Activated T-cell treated with anti-CD3 and anti-CD28 coated beads for 24 hours (primary cell): Measurements from ENCODE around the gene ANAPC2.
A peak's percentile ranks its signal among the peaks of the same experiment; 100 is the strongest.

Experiments used
- DNase-seq: peaks from one replicate; pipeline ENCODE4 v3.0.0-alpha.2; 2020; ENCODE audit warnings: low read depth

ANAPC2 gene

DNA sequence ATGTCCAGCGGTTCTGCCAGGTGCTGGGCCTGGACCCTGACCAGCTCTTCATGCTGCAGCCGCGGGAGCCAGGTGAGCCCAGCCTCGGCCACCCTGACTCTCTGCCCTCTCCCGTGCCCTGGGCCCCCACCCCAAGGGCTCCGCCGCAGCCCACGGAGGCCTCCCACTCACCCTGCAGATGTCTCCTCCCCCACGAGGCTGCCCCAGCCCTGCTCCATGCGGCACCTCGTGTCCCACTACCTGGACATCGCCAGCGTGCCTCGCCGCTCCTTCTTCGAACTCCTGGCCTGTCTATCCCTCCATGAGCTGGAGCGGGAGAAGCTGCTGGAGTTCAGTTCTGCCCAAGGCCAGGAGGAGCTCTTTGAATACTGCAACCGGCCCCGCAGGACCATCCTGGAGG, 26.3 kb upstream of the ANAPC2 start:
- no peak for DNase-seq

DNA sequence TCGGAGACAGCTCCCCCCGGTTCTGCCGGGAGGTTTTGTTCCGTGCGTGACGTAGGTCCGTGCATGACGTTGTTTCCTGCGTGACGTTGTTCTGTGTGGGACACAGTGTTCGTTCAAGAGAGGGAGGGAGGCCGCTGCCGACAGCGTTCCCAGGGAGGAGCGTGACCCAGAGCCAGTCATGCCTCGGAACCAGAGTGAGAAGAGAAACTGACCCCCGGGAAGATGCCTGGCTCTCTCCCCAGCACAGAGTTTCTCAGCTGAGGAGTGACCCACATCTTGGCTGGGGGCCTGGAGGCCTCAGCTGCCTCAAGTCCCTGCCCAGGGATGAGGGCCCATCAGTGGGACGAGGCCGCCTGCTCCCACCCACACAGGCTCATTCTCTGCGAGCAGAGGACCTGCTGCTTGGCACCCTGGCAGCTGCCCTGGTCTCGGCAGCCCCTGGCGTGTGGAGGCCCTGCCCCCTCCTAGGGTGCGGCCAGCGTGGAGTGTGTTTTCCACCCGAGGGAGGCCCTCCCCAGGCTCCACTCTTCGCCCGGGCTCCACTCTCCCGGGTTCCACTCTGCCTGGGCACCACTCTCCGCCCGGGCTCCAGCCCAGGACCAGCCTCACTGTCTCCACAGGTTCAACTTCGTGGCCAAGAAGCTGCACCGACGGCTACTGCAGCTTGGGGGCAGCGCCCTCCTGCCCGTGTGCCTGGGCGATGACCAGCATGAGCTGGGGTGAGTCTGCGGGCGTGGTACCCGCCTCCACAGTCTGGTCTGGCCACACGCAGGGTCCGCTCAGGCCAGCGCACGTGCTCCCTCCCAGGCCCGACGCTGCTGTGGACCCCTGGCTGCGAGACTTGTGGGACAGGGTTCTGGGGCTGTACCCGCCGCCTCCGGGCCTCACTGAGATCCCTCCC, 25.1 kb upstream of the ANAPC2 start:
- no peak for DNase-seq

DNA sequence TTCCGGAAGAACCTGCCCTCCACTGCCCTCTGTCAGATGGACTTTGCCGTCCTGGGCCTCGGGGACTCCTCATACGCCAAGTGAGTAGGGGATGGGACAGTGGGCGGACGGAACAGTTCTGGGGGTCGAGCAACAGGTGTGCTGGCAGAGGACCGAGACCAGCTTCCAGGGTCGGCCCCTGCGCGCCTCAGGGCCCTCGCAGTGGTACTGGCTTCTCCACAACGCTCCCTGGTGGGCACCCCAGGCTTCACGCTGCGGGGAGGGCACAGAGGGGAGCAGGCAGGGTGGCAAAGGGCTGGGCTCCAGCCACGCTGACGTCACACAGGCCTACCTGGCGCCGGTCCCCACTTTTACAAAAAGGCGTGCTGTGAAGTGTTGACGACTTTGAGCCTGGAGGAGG, 24.2 kb upstream of the ANAPC2 start:
- no peak for DNase-seq

DNA sequence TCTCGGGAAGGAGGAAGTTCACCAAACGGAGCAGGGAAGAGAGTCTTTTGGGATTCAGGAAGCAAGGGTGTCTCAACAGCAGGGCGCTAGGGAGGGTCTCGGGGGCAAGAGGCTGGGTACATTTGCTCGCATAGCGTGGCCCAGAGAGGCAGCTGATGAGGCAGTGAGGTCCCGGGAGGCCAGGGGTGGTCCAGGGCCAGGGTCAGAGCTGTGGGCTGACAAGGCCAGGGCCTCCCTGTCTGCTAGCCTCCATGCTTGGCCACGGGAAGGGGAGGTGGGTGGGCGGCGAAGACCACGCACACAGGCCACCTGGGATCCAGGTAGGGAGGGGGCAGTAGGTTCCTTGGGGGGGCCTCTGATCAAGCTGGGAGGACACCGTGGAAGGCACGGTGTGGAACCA, 23.2 kb upstream of the ANAPC2 start:
- DNase-seq = no peak

DNA sequence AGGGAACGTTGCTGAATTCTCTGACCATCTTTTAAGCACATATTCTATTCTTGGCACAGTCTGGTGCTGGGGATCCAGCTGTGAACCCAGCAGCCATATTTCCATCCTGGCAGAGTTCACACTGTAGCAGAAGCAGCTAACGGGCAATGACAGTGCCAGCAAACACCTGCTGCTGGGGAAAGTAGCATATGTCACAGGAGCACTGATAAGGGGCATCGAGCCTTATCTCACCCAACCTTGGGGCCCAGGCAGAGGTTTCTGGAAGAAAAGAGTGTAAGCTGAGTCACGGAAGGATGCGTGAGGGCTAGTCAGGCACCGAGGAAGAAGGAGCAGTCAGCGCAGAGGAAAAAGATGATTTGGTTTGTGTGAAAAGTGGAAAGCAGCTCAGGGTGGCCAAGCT, 18.2 kb upstream of the ANAPC2 start:
- DNase-seq = no peak

DNA sequence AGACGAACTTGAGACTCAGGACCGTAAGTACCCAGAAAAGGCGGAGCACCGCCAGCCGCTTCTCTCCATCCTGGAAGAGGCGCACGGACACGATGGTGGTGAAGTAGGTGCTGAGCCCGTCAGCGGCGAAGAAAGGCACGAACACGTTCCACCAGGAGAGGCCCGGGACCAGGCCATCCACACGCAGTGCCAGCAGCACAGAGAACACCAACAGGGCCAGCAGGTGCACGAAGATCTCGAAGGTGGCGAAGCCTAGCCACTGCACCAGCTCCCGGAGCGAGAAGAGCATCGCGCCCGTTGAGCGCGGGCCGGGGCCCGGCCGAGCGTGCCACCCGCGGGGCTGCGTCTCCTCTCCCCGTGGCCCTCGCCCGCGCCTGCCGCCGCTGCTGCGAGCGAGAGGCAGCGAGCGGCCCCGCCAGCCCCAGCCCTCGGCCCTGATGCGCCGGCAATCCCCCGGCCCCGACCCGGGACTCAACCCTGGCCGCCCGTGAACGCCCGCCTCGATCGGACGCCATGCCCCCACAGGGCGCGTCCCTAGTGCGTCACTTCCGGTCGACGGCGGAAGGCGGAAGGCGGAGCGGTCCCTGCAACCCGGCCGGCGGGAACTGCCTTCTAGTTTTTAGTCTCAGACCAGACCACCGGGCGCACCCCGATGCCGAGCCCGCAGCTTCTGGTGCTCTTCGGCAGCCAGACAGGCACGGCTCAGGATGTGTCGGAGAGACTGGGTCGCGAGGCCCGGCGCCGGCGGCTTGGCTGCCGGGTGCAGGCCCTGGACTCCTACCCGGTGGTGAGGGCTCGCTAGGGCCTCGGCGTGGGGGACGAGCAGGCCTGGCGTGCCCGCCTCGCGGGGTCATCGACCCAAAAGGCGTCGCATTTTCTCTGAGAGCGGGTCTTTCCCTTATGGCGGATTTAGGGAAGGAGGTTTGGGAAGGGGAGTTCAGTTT, 17.0 kb upstream of the ANAPC2 start, which contains the start of the genes NDOR1 and TMEM203:
Gene NDOR1 (plus strand): TSS at position 575 of the 944 bp plus-strand sequence. CDS start 78 bp downstream, at position 653.
Gene TMEM203 (minus strand): TSS at position 523 of the 944 bp plus-strand sequence. CDS start 234 bp downstream, at position 289.
- DNase-seq = peak; percentile 92

DNA sequence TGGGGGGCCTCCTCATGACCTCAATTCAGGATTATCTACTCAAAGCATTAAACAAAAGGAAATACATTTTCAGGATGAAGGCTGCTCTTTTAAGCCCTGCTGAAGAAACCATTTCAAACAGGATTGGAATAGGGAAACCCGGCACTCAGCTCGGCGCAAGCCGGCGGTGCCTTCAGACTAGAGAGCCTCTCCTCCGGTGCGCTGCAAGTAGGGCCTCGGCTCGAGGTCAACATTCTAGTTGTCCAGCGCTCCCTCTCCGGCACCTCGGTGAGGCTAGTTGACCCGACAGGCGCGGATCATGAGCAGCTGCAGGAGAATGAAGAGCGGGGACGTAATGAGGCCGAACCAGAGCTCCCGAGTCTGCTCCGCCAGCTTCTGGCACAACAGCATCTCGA, 16.4 kb upstream of the ANAPC2 start:
- DNase-seq = no peak

DNA sequence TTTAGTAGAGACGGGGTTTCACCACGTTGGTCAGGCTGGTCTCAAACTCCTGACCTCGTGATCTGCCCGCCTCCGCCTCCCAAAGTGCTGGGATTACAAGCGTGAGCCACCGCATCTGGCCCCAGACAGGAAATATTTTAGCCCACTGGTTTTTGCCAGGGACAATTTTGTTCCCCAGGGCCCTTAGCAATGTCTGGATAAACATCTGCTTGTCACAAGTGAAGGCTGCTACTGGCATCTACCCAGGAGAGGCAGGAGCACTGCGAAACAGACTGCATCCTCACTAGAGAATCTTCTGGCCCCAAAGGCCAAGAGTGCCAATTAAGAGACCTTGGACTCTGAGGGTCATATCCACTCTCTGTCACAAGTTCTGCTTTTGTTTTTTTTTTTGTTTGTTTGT, 14.6 kb upstream of the ANAPC2 start:
- no peak for DNase-seq

DNA sequence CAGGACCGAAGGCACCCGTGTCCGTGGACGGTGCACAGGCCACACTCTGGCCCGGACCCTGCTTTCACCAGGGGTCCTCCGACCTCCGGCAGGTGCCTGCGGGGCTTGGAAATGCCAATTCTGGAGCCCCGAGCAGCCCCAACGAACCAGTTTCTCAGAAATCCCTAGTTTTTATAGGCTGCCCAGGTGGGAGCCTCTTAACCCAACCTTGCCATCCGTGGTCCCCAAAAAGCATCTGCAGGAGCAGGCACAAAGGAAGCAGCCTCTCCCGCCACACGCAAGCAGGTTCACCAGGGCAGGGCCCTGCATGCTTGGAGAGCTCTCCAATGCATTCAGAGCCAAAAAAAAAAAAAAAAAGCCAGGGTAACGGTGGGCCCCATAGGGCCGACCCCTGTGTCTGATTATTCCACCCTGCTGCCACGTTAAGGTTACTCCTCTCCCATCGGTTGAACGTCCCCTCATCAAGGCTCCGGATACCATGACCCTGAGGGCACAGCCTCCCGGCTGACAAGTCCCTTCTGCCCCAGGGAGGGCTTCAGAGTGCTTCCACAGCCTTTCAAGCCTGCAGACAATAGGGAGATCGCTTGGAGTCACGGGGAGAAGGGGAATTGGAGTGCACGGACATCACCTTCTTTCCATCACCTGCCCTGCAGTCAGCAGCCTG, 13.0 kb upstream of the ANAPC2 start:
- no peak for DNase-seq

DNA sequence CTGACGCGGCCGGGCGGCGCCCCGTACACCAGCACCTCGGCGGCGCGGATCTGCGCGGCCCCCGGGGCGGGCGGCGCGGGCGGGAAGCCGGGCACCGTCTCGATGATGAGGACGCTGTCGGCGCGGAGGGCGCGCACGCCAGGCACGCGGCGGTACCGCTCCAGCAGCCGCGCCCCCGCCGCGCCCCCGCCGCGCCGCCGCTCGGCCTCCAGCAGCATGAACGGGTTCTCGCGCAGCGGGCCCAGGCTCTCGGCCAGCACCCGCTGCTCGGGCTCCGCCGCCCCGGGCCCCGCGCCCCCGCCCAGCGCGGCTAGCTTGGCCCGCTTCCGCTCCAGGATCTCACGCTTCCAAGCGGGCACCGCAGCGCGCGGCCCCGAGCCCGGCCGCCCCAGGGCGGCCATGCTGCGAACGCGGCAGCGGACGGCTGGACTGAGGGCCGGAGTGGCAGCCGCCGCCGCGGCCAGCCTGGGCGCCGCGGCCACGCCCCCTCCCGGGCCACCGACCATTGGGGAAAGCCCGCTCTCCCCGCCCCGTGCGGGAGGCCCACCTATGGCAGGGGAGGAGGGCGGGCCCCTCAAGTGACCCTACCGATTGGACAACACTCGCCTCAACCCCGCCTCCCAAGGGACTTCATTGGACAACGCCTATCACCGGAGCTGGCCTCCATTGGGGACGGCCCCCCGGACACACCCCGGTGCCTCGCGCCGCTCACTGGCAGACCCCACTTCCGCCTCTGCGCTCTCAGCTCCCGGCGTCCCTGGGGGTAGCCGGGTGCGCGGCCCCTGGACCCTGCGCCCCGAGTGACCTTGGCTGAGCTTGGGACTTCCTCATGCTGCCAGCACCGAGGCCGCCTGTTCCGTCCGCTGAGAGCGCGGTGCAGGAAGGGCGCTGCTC, 12.2 kb upstream of the ANAPC2 start, which contains the start of gene TPRN:
Gene TPRN (minus strand): TSS at position 431 of the 894 bp plus-strand sequence. CDS start 30 bp downstream, at position 401.
- DNase-seq = peak; percentile 98

DNA sequence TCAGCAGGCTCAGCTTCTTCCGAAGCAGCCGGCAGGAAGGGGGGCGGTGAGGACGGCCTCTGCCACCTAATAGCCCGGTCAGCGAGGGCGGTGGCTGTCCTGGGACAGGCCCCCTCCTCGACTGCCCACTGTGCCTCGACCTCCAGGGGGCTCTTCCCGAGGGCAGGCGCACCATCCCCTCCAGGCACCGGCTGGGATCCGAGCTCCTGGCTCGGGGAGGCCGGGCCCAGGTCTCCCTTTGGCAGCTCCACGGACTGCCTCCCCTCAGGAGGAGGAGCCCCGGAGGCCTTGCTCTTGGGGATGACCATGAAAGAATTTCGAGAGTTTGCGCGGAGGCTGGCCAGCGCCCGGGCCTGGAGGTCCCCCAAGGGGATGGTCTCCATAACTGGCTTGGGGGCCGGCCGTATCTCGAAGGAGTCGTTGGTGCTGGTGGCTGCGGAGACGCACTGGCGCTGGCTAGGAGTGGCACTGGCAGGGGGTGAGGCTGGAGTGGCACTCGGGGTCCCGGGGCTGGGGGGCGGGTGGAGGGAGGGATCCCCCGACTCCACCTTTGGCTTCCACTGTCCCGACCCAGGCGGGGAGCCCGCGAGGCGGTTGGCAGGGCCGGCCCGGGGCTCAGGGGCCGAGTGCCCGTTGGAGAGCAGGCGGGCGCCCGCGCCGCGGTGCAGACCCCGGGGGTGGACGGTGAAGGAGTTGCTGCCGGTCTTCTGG, 11.2 kb upstream of the ANAPC2 start:
- no peak for DNase-seq

DNA sequence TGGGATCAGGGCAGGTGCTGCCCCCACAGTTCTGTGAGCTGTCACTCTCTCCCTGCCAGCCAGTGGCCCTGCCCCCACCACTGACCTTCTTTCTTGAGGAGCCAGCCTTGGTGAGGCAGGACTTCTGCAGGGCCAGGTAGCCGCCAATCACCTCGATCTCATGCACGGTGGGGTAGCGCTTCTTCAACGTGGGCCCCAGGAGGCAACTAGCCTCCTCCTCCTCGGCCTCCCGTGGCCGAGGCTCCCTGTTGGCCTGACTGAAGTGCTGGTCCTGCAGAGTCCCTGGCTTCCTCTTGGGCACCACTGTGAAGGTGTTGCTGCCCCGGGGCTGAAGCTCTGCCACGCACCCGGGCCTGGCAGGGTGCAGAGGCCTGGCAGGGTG, 10.5 kb upstream of the ANAPC2 start:
- no peak for DNase-seq

DNA sequence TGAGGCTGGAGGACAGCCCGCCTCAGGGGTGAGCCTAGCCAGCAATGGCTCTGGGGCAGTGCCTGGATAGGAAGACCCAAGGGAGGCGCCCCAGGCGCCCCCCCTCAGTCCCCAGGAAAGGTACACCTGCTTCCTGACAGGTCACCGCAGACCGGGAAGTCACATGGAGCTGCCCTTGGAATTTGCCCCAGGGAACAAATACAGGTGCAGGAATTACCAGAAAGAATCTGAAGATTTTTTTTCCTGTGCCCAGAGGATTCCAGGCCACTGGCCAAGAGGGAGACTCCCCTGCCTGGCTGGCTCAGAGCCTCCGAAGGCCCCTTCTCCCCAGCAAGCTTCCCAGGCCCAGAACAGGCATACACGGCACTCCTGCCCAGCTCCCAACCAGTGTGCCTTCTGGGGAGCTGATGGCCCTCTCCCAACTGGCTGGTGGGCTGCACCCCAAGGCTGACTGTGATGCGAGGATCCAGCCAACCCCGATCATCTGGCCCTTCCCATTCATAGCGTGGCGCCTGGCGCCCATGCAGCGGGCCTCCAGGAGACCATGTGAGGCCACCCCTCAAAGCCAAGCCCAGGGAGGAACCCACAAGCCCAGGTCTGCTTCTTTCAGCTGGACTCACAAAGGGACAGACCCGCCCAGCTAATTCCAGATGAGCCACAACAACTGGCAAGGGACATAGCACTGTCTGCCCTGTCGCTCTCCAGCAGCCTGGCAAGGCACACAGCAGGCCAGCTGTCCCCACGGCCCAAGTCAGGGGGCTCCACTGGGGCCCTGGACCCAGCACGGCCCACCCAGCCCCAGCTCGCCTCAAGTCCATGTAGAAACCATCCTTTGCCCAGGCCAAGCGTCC, 9.9 kb upstream of the ANAPC2 start:
- DNase-seq = no peak

DNA sequence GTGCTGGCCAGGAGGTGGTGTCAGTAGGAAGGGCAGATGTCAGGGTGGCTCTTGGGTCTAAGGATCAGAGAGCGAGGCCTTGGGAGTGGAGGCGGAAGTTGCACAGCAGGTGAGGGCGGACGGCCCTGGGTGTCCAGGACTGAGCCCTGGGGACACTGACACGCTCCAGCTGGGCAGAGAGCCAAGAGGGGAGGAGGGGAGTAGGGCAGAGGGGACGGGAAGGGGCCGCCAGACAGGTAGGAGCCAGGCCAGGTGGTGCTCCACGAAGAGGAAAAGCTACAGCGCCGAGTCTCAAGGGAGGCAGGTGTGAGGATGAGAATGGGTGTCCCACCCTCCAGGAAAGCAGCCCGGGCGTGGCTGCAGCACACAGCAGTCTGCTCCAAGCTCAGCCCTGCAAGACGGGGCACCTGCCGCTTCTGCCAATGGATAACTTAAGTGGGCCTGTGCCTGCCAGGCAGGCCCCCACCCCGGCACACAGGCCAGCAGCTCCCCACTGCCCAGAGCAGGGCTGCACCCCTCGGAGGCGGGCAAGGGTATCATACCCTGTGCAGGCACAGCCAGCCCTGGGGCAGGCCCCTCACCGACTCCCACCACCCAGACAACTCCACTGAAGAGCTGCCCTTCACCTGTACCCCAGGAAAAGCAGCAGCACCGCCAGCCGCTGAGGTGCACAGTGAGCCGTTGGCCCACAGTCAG, 7.3 kb upstream of the ANAPC2 start:
- no peak for DNase-seq

DNA sequence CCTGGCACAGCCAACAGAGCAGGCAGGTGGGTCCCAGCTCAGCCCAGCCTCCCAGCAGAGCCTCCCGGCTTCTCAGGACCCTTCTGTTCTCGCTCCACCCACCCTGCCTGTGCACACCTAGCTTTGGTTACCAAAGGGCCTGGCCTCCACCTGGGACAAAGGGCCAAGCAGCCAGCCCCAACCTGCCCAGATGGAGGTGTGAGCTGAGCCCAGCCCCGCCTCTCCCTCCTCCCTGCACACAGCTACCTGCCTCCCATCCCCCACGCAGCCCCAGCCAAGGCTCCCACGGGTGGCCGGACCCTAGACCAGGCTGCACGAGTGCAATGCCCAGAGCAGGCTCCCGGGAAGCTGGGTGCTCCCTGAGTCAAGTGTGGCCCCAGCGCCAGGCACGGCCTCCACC, 6.5 kb upstream of the ANAPC2 start:
- DNase-seq = no peak

DNA sequence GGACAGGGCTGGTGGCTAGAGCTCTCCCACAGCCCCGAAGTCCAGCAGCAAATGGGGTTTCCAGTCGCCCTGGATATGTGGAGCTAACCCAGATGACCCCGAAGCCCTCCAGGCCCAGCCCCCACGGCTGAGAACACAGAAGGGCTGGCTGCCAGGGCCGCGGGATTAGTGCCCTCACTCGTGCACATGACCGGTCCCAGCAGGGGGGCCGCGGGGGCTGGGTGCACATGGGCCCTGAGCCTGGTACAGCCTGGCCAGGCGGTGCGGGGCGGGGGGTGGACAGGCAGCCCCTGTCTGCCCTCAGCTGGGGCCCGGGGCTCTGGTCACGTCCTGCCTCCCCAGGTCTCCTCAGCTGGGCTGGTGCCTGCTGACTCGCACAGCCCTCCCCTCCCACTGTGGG, 6.0 kb upstream of the ANAPC2 start:
- DNase-seq = no peak

DNA sequence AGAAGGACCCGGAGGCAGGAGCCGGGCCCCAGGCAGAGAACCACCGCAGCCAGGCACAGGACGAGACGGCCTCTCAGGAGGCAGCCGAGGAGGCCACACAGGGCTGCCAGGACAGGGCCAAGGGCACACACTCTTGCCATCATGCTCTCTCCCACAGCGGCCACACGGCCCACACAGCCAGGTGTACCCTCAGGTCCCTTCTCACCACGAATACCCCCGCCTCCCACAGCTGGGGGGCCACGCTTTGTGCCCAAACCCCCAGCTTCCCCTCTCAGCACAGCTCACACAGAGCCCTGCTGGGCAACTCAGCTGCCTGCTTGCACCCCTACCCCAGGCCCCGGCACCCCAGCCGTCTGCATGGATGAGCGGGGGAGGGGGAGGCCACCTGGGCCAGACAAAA, 5.4 kb upstream of the ANAPC2 start:
- no peak for DNase-seq

DNA sequence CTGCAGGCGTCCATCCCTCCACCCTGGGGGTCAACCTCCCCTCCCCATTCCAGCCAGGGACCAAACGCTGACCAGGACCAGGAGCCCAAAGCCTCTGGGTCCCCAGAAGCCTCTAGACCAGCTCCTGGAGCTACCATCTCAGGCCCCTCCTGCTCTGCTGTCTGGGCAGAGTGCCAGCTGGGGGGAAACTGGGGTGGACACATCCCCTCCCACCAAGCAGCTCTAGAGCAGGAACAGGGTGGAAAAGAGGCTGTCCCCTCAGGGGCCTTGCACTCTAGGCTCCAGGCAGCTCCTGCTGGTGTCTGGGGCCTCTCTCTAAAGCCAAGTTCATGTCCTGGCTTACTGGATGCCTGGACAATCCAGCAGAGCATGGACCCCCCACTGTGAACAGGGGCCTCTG, 4.5 kb upstream of the ANAPC2 start:
- DNase-seq = no peak

DNA sequence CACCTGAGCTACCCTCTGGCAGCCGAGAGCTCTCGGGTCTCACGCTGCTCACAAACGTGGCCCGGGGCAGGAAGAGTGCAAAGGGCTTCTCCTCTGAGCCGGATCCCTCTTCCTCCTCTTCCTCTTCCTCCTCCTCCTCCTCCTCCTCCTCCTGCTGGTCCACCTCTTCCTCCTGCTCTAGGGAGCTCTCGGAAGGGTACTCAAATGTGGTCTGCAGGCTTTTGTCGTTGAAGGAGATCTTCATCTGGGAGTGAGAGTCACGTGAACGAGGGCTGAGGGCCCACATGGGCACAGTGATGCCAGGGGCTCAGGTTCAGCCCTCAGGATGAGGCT, 4.1 kb upstream of the ANAPC2 start:
- DNase-seq = no peak
